HG03442 (cell line): ENCODE measurements around the gene KCNJ14.

Source experiments
- ATAC-seq: cut with Tn5 transposase; IDR thresholded peaks from one replicate; pipeline ENCODE4 v1.9.1; 2021; ENCODE audit warnings: mild to moderate bottlenecking, moderate library complexity; ENCODE audit not compliant: unreplicated experiment

KCNJ14 gene

GRCh38 chr19:48445256-48445605 lies 10.1 kb upstream of the KCNJ14 start:
- no peak for ATAC-seq

- peak; percentile 85 for ATAC-seq
These were observed 9.5 kb upstream of the KCNJ14 start, which contains the start of gene GRWD1 for GRCh38 chr19:48445606-48446481. GRWD1 (plus strand) TSS chr19:48445983; CDS start chr19:48446006, 23 bp downstream.

GRCh38 chr19:48446579-48446978 lies 8.8 kb upstream of the KCNJ14 start:
- no peak for ATAC-seq

DNA sequence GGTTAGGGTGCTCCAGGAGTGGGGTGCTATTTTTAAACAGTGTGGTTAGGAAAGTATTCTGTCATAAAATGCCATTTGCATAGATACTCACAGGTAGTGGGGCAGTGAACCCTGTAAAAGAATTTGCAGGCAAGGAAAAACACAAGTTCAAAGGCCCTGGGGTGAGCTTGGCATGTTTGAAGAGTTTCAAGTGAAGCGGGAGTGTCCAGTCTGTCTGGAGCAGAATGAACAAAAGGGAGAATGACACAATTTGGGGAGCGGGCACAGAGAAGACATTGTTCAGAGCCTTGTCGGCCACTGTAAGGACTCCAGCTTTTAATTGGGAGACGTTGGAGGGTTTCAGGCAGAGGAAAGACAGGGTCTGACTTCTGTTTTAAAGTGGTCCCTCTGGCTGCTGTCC lies 6.8 kb upstream of the KCNJ14 start:
- no peak for ATAC-seq

DNA sequence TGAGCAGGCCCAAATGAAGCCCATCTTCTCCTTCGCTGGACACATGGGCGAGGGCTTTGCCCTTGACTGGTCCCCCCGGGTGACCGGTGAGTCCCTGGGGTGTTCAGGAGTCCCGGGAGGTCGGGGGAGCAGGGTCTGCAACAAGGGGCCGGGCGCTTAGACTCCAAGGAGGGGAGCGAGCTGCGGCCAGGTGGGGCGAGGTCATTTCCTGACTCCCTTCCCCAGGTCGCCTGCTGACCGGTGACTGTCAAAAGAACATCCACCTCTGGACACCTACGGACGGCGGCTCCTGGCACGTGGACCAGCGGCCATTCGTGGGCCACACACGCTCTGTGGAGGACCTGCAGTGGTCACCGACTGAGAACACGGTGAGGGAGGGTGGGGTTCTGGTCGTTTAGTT lies 4.9 kb upstream of the KCNJ14 start:
- ATAC-seq = no peak

DNA sequence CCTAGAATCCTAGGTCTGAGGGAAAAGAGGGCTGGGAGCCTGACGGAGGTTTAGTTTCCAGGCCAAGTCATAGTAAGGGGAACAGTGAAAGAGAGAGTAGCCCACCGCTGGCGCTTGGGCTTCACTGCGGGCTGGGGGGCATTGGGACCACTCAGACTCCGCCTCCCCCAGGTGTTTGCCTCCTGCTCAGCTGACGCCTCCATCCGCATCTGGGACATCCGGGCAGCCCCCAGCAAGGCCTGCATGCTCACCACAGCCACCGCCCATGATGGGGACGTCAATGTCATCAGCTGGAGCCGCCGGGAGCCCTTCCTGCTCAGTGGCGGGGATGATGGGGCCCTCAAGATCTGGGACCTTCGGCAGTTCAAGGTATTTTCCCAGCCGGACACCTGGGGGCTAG lies 4.5 kb upstream of the KCNJ14 start:
- ATAC-seq = no peak

GRCh38 chr19:48451624-48452023 lies 3.8 kb upstream of the KCNJ14 start:
- ATAC-seq = no peak

- no peak for ATAC-seq
These were observed 2.8 kb upstream of the KCNJ14 start for GRCh38 chr19:48452289-48453190.

DNA sequence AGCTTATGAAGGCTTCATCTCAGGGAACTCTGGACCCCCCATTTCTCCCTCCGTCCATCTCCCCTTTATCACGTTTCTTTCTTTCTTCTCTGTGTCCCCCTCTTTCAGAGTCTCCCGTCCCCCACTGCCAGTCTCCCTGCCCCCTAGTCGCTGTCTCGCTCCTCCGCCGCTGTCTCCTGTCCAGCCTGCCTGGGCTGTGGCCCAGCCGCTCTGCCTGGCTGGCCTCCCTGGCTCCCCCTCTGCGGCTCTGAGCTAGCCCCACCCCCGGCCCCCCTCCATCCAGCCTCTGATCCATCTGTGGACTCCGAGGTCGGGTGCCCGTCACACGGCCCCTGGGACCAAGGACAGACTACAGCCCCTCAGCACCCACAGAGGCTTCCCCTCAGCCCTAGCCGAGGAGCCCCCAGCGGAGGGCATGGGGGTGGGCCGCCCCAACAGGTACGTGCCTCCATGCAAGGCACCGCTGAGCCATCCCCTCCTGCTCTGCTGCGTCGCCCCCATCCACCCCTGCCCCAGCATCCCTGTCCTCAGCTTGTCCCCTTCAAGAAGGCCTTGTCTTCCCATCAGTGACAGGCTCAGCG lies 1.1 kb upstream of the KCNJ14 start:
- no peak for ATAC-seq

DNA sequence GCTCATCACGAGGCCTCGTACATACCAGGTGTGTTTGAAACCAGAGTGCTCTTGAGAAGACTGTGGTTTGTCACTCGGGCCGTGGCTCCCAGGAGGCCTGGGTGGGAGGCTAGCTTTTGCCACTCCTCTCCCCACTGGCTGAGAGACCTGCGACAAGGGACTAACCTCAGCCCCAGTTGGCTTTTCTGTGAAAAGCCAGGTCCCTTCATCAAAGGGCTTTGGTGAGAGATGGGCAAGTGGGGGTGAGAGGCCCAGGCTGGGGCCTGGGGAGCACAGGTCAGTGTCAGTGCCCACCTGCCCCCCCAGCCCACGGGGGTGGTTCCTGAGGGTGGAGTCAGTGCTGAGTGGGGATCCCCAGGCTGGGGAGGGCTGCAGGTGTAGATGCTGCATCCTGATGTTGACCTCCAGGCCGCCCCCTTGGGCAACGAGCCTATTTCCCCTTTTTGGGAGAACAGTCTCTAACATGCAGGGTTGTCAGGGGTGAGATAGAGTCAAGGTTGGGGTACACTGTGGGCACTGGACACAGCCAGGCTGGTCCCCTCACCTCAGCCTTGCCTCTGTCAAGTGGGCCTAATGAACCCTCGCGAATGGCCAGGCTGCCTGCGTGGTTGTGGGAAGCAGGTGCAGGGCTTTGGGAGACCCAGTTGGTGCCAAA lies 661 bp downstream of the KCNJ14 start:
- ATAC-seq = no peak

- ATAC-seq = no peak
These were observed 1.5 kb downstream of the KCNJ14 start for GRCh38 chr19:48456864-48457263.

- no peak for ATAC-seq
These were observed 2.6 kb downstream of the KCNJ14 start for GRCh38 chr19:48458016-48458415.

DNA sequence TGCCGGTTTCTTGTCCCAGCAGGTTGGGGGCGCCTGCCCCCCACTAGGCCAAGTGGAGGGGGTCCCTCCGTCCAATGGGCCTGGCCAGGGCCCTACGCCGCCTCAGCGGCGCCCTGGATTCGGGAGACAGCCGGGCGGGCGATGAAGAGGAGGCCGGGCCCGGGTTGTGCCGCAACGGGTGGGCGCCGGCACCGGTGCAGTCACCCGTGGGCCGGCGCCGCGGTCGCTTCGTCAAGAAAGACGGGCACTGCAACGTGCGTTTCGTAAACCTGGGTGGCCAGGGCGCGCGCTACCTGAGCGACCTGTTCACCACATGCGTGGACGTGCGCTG lies 6.2 kb downstream of the KCNJ14 start:
- ATAC-seq = no peak

DNA sequence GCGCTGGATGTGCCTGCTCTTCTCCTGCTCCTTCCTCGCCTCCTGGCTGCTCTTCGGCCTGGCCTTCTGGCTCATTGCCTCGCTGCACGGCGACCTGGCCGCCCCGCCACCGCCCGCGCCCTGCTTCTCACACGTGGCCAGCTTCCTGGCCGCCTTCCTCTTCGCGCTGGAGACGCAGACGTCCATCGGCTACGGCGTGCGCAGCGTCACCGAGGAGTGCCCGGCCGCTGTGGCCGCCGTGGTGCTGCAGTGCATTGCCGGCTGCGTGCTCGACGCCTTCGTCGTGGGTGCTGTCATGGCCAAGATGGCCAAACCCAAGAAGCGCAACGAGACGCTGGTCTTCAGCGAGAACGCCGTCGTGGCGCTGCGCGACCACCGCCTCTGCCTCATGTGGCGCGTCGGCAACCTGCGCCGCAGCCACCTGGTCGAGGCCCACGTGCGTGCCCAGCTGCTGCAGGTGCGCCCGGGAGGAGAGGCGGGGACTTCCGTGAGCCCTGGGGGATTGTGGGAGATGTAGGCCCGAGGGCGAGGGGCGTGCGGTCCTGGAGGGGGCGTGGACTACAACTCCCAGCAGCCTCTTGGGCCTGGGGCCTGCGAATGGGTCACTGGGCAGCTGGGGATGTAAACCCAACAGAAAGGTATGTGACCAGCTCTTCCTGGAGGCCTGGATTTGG lies 6.7 kb downstream of the KCNJ14 start:
- ATAC-seq = no peak

- ATAC-seq = no peak
These were observed 9.8 kb downstream of the KCNJ14 start for GRCh38 chr19:48465215-48465614.

- no peak for ATAC-seq
These were observed 11.4 kb downstream of the KCNJ14 start for GRCh38 chr19:48466561-48467325.

DNA sequence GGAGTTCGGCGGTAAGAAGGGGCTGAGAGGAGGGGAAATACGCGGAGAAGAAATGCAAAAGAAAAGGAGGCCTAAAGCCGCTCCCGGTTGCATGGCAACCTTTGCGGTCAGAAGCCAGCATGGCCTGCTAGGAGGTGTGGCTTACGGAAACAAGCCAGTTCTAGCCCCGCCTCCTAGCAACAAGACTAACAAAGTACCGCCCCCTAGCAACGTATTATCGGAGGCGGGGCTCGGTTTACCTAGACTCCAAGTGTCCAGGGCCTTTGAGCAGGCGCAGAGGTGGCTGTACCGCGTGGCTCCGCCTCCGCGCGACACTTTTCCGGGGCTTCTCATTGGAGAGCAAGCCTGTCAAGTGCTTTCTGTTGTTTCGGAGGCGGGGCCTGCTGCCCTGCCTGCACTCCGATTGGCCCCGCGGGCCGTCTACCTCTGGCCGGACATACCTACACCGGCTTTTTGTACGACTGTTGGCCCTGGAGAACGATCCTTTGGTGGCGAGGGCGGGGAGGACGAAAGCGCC lies 13.5 kb downstream of the KCNJ14 start:
- ATAC-seq = peak; percentile 93

DNA sequence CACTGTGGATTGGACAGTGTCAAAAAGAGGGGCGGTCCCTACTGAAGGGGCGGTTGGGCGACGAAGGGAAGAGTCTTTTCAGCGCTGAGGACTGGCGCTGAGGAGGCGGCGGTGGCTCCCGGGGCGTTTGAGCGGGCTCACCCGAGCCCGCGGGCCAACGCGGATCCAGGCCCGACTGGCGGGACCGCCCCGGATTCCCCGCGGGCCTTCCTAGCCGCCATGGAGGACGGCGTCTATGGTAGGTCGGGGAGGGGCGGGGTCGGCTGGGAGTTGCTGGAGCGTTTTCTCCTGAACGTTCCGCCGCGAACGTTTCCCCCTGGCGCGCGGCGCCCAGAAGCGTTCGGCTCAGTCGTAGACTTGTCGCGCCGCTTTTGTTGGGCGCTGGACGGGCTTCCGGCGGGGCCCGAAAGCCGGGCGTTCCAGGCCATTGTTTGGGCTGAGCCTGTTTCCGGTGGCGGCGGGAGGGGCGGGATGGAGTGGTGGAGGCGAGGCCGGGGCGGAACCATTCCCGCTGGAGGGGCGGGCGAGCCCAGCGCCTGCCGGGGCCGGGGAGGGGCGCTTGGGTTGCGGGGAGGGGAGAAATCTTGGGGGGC lies 14.0 kb downstream of the KCNJ14 start, which contains the start of gene CYTH2:
TSS of gene CYTH2 (plus strand) at position 81 of the 593 bp plus-strand sequence. CDS start at position 220, 139 bp downstream.
- ATAC-seq = peak; percentile 9
